Keratinocyte (primary cell): ENCODE data around the gene RANBP17.

Experiments
- CTCF ChIP-seq, 3 experiments: IDR thresholded peaks in 1 of 3; conservative IDR thresholded peaks in 1 of 3; optimal IDR thresholded peaks in 1 of 3; 2 replicates in 2 of 3; 3 replicates in 1 of 3; pipeline versions ENCODE3 to v1.5.1; 2011; ENCODE audit warnings: low read length in 3 of 3, mild to moderate bottlenecking in 3 of 3, moderate library complexity in 2 of 3, control low read depth in 1 of 3, inconsistent platforms in 1 of 3; ENCODE audit not compliant: insufficient read depth in 2 of 3; ENCODE audit errors: extremely low read depth in 1 of 3
- EZH2 ChIP-seq: IDR thresholded peaks from one replicate; pipeline ENCODE4 v1.6.1; 2012; ENCODE audit warnings: inconsistent platforms, mild to moderate bottlenecking, low read length, moderate library complexity

- TF ChIP-seq CTCF (optimal IDR thresholded peaks at IDR 0.05 in 1 of 3, IDR thresholded peaks at IDR 0.05 in 1 of 3, conservative IDR thresholded peaks at IDR 0.05 in 1 of 3; ENCODE audit: extremely low read depth in 1 of 3, insufficient read depth in 2 of 3, low read length in 3 of 3) (no peak), EZH2 (no peak)
These were observed 269.7 kb downstream of the RANBP17 start for GRCh38 chr5:171131497-171131896.
